ENCODE results near the gene CR1.

- no peak for TF ChIP-seq REST (IDR thresholded peaks at IDR 0.05; ENCODE audit: insufficient read depth in 1 of 2, low read depth in 2 of 2, low read length in 1 of 2)
- TF ChIP-seq, protein P1, sequence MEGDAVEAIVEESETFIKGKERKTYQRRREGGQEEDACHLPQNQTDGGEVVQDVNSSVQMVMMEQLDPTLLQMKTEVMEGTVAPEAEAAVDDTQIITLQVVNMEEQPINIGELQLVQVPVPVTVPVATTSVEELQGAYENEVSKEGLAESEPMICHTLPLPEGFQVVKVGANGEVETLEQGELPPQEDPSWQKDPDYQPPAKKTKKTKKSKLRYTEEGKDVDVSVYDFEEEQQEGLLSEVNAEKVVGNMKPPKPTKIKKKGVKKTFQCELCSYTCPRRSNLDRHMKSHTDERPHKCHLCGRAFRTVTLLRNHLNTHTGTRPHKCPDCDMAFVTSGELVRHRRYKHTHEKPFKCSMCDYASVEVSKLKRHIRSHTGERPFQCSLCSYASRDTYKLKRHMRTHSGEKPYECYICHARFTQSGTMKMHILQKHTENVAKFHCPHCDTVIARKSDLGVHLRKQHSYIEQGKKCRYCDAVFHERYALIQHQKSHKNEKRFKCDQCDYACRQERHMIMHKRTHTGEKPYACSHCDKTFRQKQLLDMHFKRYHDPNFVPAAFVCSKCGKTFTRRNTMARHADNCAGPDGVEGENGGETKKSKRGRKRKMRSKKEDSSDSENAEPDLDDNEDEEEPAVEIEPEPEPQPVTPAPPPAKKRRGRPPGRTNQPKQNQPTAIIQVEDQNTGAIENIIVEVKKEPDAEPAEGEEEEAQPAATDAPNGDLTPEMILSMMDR (IDR thresholded peaks at IDR 0.05): peak; percentile 44
- no peak for TF ChIP-seq SIN3A (IDR thresholded peaks at IDR 0.05; ENCODE audit: borderline replicate concordance, insufficient read depth, low read depth, low read length)
Observed at GRCh38 chr1:207454046-207454964, 41.7 kb upstream of the CR1 start, which contains the start of gene CR2.
